Subcutaneous adipose tissue (tissue), 4 donors: ENCODE data around the gene TAF11L8. TPM values are rescaled to one million over a fixed set of nuclear protein-coding genes. Genes with fewer than 3 reads are reported as not detected.
"Not testable (repeated sequence)": the region's sequence is repeated elsewhere in the genome, so short reads cannot be mapped to it uniquely, and the experiment has no call there.

Source experiments
- total RNA-seq, 4 donors: library from RNA; depleted of rRNA; stranded (reverse); fragments of >200 nt; gene quantifications; one replicate each; pipeline ENCODE4 v1.1.0, GENCODE V29; 2016
- TF ChIP-seq, protein P1 (sequence below): fragments of 450-650 bp; IDR thresholded peaks from one replicate; pipeline ENCODE4 v1.5.1; 2016; ENCODE audit warnings: low read depth, mild to moderate bottlenecking, control low read depth, antibody characterized with exemption, moderate library complexity

TAF11L8 gene
- not detected for total RNA-seq

DNA sequence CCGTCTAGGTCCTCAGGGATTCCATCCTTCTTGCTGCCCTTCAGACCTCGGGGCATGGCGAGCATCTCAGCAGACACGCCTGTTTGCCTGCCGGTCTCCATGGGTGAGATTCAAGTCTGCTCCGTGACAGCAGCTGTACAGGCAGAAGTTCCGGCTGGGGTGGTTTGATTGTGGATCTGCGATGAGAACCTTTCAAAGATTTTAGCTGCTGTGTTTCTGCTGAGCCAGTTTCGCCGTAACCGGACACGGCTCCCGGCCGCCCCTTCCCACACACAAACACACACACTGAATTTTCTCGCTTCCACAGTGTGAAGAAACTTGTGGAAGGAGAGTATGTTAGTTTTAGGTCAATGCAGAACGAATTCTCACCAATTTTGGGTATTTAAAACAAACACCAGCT, at the start of gene TAF11L8:
Gene TAF11L8 (minus strand): TSS at position 101 of the 400 bp plus-strand sequence.
- TF ChIP-seq, protein P1, sequence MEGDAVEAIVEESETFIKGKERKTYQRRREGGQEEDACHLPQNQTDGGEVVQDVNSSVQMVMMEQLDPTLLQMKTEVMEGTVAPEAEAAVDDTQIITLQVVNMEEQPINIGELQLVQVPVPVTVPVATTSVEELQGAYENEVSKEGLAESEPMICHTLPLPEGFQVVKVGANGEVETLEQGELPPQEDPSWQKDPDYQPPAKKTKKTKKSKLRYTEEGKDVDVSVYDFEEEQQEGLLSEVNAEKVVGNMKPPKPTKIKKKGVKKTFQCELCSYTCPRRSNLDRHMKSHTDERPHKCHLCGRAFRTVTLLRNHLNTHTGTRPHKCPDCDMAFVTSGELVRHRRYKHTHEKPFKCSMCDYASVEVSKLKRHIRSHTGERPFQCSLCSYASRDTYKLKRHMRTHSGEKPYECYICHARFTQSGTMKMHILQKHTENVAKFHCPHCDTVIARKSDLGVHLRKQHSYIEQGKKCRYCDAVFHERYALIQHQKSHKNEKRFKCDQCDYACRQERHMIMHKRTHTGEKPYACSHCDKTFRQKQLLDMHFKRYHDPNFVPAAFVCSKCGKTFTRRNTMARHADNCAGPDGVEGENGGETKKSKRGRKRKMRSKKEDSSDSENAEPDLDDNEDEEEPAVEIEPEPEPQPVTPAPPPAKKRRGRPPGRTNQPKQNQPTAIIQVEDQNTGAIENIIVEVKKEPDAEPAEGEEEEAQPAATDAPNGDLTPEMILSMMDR, result not testable (repeated sequence)

DNA sequence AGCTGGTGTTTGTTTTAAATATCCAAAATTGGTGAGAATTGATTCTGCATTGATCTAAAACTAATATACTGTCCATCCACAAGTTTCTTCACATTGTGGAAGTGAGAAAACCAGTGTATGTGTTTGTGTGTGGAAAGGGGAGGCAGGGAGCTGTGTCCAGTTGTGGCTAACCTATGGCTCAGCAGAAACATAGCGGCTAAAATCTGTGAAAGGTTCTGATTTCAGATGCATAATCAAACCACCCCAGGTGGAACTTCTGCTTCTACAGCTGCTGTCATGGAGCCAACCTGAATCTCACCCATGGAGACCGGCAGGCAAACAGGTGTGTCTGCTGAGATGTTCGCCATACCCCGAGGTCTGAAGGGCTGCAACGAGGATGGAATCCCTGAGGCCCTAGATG, 43.4 kb upstream of the TAF11L8 start, which contains the start of gene TAF11L14:
Gene TAF11L14 (plus strand): TSS at position 301 of the 400 bp plus-strand sequence.
- TF ChIP-seq, protein P1, result no peak

DNA sequence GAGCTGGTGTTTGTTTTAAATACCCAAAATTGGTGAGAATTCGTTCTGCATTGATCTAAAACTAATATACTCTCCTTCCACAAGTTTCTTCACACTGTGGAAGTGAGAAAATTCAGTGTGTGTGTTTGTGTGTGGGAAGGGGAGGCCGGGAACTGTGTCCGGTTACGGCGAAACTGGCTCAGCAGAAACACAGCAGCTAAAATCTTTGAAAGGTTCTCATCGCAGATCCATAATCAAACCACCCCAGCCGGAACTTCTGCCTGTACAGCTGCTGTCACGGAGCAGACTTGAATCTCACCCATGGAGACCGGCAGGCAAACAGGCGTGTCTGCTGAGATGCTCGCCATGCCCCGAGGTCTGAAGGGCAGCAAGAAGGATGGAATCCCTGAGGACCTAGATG, 41.0 kb upstream of the TAF11L8 start, which contains the start of gene TAF11L13:
Gene TAF11L13 (plus strand): TSS at position 301 of the 400 bp plus-strand sequence.
- TF ChIP-seq, protein P1, result not testable (repeated sequence)

DNA sequence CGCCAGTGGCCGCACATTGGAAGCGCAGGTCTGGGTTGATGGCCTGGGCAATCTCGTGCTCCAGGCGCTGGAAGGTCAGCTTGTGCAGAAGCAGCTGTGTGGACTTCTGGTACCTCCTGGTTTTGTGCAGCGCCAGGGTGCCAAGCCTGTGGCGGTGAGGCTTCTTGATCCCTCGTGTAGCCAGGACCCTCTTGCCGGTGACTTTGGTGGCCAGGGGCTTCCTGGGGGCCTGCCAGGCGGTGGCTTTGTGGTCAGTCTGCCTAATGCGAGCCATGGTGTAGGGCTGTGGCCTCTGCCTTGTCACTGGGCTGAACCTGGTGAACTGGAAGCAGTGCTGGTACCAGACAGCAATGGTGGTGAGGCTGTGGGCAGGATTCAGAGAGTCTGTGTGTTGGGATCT, 34.9 kb upstream of the TAF11L8 start:
- TF ChIP-seq, protein P1, result no peak

DNA sequence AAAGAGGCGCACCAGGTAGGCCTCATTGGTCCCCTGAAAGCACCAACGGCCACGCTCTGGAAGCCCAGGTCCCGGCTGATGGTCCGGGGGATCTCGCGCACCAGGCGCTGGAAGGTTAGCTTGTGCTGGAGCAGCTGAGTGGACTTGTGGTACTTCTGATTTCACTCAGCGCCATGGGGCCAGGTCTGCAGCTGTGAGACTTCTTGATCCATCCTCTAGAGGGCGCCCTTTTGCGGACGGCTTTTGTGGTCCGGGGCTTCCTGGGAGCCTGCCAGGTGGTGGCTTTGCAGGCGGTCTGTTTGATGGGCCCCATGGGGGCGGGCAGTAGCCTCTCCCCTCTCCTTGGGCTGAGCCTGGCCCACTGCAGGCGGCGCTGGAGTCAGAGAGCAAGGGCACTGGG, 29.9 kb upstream of the TAF11L8 start:
- TF ChIP-seq, protein P1, result no peak

DNA sequence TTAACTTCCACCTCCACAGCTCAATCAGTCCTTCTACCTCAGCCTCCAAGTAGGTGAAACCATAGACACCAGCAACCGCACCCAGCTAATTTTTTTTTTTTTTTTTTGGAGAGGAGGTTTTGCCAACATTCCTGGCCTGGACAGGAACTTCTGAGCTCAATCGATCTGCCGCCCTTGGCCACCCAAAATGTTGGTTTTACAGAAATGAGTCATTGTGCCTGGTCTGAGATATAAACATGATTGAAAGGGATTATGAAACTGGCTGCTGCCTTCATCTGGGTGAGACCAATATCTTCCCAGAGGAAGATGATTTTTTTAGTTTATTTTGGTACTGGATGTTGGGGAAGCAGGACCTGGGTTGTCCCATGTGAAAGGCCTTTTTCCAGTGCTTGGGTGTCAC, 28.6 kb upstream of the TAF11L8 start:
- TF ChIP-seq, protein P1, result no peak

DNA sequence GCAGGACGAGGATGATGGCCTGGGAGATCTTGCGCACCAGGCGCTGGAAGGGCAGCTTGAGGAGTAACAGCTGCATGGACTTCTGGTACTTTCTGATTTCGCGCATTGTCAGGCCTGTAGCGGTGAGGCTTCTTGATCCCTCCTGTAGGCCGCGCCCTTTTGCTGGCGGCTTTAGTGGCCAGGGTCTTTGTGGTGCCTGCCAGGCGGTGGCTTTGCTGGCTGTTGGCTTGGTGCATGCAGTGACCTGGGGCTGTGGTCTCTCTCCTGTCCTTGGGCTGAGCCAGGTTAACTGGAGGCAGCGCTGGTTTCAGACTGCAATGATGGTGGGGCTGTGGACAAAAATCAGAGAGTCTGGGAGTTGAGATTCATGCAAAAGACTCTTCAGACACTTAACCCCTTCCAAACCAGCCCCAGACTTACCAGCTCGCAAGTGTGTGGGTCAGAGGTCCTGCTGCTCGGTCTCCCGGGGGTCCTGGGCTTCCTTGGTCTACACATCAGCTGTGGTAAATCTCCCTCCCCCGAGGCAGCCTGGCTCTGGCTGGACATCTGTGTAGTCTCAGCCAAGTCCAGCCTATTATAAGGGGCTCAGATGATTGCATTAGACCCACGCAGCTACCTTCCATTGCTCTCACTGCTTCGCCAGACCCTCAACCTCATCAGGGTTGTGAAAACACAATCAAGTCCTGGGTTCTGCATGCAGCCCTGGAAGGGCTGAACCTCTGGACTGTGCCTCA, 24.3 kb upstream of the TAF11L8 start:
- TF ChIP-seq, protein P1, result no peak
